Gastroesophageal sphincter (tissue), 4 donors: ENCODE results near the gene NCKAP5. TPM values are rescaled to one million over a fixed set of nuclear protein-coding genes. Genes with fewer than 3 reads are reported as not detected.

Source experiments
- ATAC-seq: fragments of 150-250 bp; one replicate; pipeline ENCODE4 v1.9.1; 2016; ENCODE audit warnings: mild to moderate bottlenecking, moderate library complexity
- H3K27ac ChIP-seq, 4 donors: fragments of 200-600 bp; sonication (generic) in 3 of 4; 1 replicate in 3 of 4; 2 replicates in 1 of 4; pipeline ENCODE4 v1.5.1; 2016 to 2019
- H3K27me3 ChIP-seq: fragments of 200-600 bp; sonication (generic); one replicate; pipeline ENCODE4 v1.5.1; 2019
- H3K36me3 ChIP-seq, 2 donors: fragments of 200-600 bp; sonication (generic); one replicate each; pipeline ENCODE4 v1.5.1; 2019; ENCODE audit warnings: control low read depth in 1 of 2
- H3K4me1 ChIP-seq, 3 donors: fragments of 200-600 bp; sonication (generic); 1 replicate in 2 of 3; 2 replicates in 1 of 3; pipeline ENCODE4 v1.5.1; 2016 to 2019; ENCODE audit warnings: control low read depth in 2 of 3
- H3K4me3 ChIP-seq, 2 donors: fragments of 200-600 bp; sonication (generic); one replicate each; pipeline ENCODE4 v1.5.1; 2019; ENCODE audit warnings: mild to moderate bottlenecking in 1 of 2, moderate library complexity in 1 of 2
- H3K9me3 ChIP-seq, 3 donors: fragments of 200-600 bp; sonication (generic); one replicate each; pipeline ENCODE4 v1.5.1; 2017 to 2019; ENCODE audit warnings: control low read depth in 2 of 3
- CTCF ChIP-seq, 4 experiments: fragments of 200-600 bp in 2 of 4; fragments of 450-650 bp in 2 of 4; sonication (generic) in 1 of 4; IDR thresholded peaks; one replicate each; pipeline ENCODE4 v1.5.1; 2017 to 2019; ENCODE audit warnings: antibody characterized with exemption in 4 of 4, mild to moderate bottlenecking in 2 of 4, moderate library complexity in 2 of 4
- EP300 ChIP-seq: sonication (generic); formaldehyde crosslinking; IDR thresholded peaks from one replicate; pipeline ENCODE4 v1.6.1; 2017; ENCODE audit warnings: antibody characterized with exemption, mild to moderate bottlenecking
- POLR2A ChIP-seq, 2 donors: fragments of 450-650 bp; IDR thresholded peaks; one replicate each; pipeline ENCODE4 v1.6.1; 2017; ENCODE audit warnings: antibody characterized with exemption in 2 of 2, mild to moderate bottlenecking in 2 of 2, moderate library complexity in 1 of 2
- POLR2AphosphoS5 ChIP-seq: sonication (generic); formaldehyde crosslinking; IDR thresholded peaks from one replicate; pipeline ENCODE4 v1.6.1; 2017; ENCODE audit warnings: antibody characterized with exemption
- WGBS, 2 donors: methylation state at CpG; one replicate each; pipeline ENCODE4 v1.1.5; 2018; ENCODE audit warnings: low coverage in 1 of 2; 5-methylcytosine and 5-hydroxymethylcytosine counted together
- total RNA-seq, 4 donors: library from RNA; depleted of rRNA; stranded (reverse); fragments of >200 nt; gene quantifications; one replicate each; pipeline ENCODE4 v1.1.0, GENCODE V29; 2016

NCKAP5 gene
- total RNA-seq, 4 donors from 2014 or later: 0.16 to 0.57 (median 0.33) TPM

- TF ChIP-seq EP300 (no peak), CTCF (IDR thresholded peaks at IDR 0.05) (no peak), POLR2AphosphoS5 (no peak), POLR2A (IDR thresholded peaks at IDR 0.05) (no peak)
- no peaks in the 10 kb centered on the region for H3K9me3 ChIP-seq
- peaks cover 0 to 35% (median 25%) of the 10 kb centered on the region in 3 donors for H3K4me1 ChIP-seq
- peaks cover 57% of the 10 kb centered on the region for H3K27me3 ChIP-seq
- peak; percentile 40 for ATAC-seq
- no peak overlapping the region for H3K27ac ChIP-seq
- H3K4me3 ChIP-seq: peak overlapping the region; percentile 34 to 56
- no peaks in the 10 kb centered on the region for H3K36me3 ChIP-seq
- WGBS, 2 donors: 0 to 1% methylated on average over 6 to 7 of the region's 44 CpGs
These were observed 897.6 kb downstream of the NCKAP5 start for GRCh38 chr2:132670496-132671150.

- no peak for ATAC-seq
- peaks cover 57% of the 10 kb centered on the region for H3K27me3 ChIP-seq
These were observed 898.3 kb downstream of the NCKAP5 start, which contains the start of gene LYPD1 for GRCh38 chr2:132669908-132670495. LYPD1 (minus strand) TSS chr2:132670205; CDS start chr2:132669932, 273 bp downstream.

GRCh38 chr2:132668987-132669907 is 899.0 kb downstream of the NCKAP5 start:
- TF ChIP-seq CTCF (IDR thresholded peaks at IDR 0.05): no peak
- no peak overlapping the region for H3K27ac ChIP-seq
- no peaks in the 10 kb centered on the region for H3K9me3 ChIP-seq
- peak overlapping the region; percentile 34 to 56 for H3K4me3 ChIP-seq
- H3K4me1 ChIP-seq: peaks cover 0 to 35% (median 25%) of the 10 kb centered on the region in 3 donors
- no peak for ATAC-seq
- no peaks in the 10 kb centered on the region for H3K36me3 ChIP-seq
- H3K27me3 ChIP-seq: peaks cover 55% of the 10 kb centered on the region
- WGBS, 2 donors: 6% methylated on average over 29 of the region's 80 CpGs; no CpG with 5 or more reads in 1 of the 2 donors

More at GRCh38 chr2:132669908-132670495, 898.3 kb downstream of the NCKAP5 start, which contains the start of gene LYPD1:
- TF ChIP-seq POLR2A (IDR thresholded peaks at IDR 0.05): no peak
- no peak for TF ChIP-seq CTCF (IDR thresholded peaks at IDR 0.05)
- no peak for TF ChIP-seq EP300
- no peak for TF ChIP-seq POLR2AphosphoS5
- H3K9me3 ChIP-seq: no peaks in the 10 kb centered on the region
- H3K36me3 ChIP-seq: no peaks in the 10 kb centered on the region
- peaks cover 0 to 35% (median 25%) of the 10 kb centered on the region in 3 donors for H3K4me1 ChIP-seq
- WGBS, 2 donors: no CpG with 5 or more reads among the region's 59 CpGs
- H3K27ac ChIP-seq: no peak within 1 kb of the TSS
- H3K4me3 ChIP-seq: peak within 1 kb of the TSS; percentile 34 to 56

GRCh38 chr2:132668189-132668823 is 900.0 kb downstream of the NCKAP5 start:
- Histone ChIP-seq H3K36me3 (no peaks in the 10 kb centered on the region), H3K27me3 (peaks cover 48% of the 10 kb centered on the region), H3K9me3 (no peaks in the 10 kb centered on the region), H3K27ac (no peak overlapping the region), H3K4me3 (peak overlapping the region in 1 of 2 donors; percentile 56), H3K4me1 (peaks cover 0 to 35% (median 25%) of the 10 kb centered on the region in 3 donors)
- TF ChIP-seq POLR2A (IDR thresholded peaks at IDR 0.05) (no peak), CTCF (IDR thresholded peaks at IDR 0.05) (no peak), POLR2AphosphoS5 (no peak), EP300 (no peak)
- 11 to 35% methylated on average over 6 of the region's 25 CpGs for WGBS, 2 donors
- no peak for ATAC-seq
